Measurements from ENCODE around the gene DOCK2.
A peak's percentile ranks its signal among the peaks of the same experiment; 100 is the strongest.

DOCK2 gene

DNA sequence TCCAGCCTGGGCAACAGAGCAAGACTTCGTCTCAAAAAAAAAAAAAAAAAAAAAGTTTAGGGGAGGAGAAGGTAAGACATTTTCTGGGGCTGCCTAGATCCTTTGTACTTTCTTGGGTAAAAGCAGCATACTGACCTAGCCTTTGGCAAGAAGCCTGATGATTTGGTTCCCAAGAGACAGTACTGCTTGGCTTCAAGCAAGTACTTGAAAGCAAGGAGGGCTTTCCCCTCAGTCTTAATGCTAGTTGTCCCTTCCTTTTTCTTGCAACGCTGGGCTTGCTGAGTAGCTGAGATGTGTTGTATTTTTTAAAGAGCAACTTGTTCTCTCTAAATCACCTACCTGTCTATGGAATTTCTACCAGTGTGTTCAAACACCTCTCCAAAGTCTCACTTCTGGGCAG is 267.0 kb downstream of the DOCK2 start (continued):
- TF ChIP-seq ZNF843 (tag by site-specific recombination; IDR thresholded peaks at IDR 0.05) (no peak), INSM2 (tag by site-specific recombination; IDR thresholded peaks at IDR 0.05) (no peak), ZNF394 (tag by site-specific recombination; IDR thresholded peaks at IDR 0.05; ENCODE audit: borderline replicate concordance) (no peak), ZNF114 (tag by site-specific recombination; IDR thresholded peaks at IDR 0.05) (no peak)

DNA sequence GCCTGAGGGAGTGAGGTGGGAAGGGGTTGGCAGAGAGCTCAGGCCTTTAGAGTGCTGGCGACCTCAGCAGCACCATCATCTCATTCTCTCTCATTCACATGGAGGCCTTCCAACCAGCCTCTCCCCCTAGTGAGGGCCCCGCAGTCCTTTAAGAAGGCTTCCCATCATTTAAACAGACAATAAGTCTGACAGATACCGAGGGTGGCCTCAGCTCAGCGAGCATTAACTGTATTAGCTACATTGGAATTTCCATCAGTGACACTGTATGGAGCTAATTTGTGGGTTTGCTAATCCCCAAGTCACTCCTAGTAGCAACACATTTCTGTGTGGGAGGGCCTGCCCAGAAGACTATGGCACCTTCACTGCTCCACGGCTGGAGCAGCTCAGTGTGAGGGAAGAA is 267.4 kb downstream of the DOCK2 start:
- Histone ChIP-seq H3K4me1 (ENCODE audit: control insufficient read depth, insufficient read depth, low read length) (no peaks in the 10 kb centered on the region), H3K9me3 (ENCODE audit: control insufficient read depth, insufficient read depth, low read depth, low read length) (no peaks in the 10 kb centered on the region), H3K27ac (ENCODE audit: extremely low read depth, low read depth, low read length) (no peak overlapping the region), H3K36me3 (ENCODE audit: control insufficient read depth in 2 of 2, insufficient read depth in 1 of 2, low read length in 2 of 2) (no peaks in the 10 kb centered on the region), H3K4me3 (ENCODE audit: low read depth, low read length) (no peak overlapping the region)
- 0 out of 2 replicates have a peak, but pooled peaks have one; percentile 11 for TF ChIP-seq OSR2 (tag by site-specific recombination; IDR thresholded peaks at IDR 0.05)
- no peak for TF ChIP-seq ZNF341 (tag by site-specific recombination; IDR thresholded peaks at IDR 0.05; ENCODE audit: low read depth)
- 0 out of 2 replicates have a peak, but pooled peaks have one; percentile 20 for TF ChIP-seq ZFHX2 (tag by site-specific recombination; conservative IDR thresholded peaks at IDR 0.05)
- ChIA-PET CTCF (interaction anchor here (1.2 kb wide), 1 partner anchor 17 kb away, joined by 6 read pairs; no protein-coding TSS in a partner anchor), POLR2A (no interaction called here)

DNA sequence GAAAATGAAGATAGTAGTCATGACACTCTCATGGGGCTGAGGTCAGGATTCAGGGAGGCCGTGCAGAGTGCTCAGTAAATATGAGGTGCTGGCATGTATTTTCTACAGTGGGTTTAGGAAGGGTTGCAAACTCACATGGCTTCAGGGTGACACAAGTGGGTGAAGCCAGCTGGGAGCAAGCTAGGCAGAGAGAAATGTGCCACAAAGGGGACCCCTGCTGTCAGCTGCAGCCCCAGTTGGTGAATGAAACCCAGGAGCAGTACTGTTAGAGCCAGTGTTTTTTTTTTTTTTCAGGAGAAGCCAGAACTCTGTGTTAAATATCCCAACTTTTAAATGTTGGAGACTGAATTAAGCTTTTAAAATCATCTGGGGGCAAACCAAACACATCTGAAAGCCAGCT is 267.9 kb downstream of the DOCK2 start:
- ChIA-PET POLR2A (no interaction called here), CTCF (interaction anchor here (1.2 kb wide), 1 partner anchor 18 kb away, joined by 6 read pairs; no protein-coding TSS in a partner anchor)
- no peaks in the 10 kb centered on the region for H3K9me3 ChIP-seq (ENCODE audit: control insufficient read depth, insufficient read depth, low read depth, low read length)
- no peaks in the 10 kb centered on the region for H3K36me3 ChIP-seq (ENCODE audit: control insufficient read depth in 2 of 2, insufficient read depth in 1 of 2, low read length in 2 of 2)
- H3K4me3 ChIP-seq (ENCODE audit: low read depth, low read length) = no peak overlapping the region
- no peaks in the 10 kb centered on the region for H3K4me1 ChIP-seq (ENCODE audit: control insufficient read depth, insufficient read depth, low read length)
- TF ChIP-seq ZNF768 (tag by site-specific recombination; IDR thresholded peaks at IDR 0.05) (no peak), ZFHX2 (tag by site-specific recombination; conservative IDR thresholded peaks at IDR 0.05) (no peak), ZNF274 (IDR thresholded peaks at IDR 0.05; ENCODE audit: low read length) (no peak), ZNF274 (tag by site-specific recombination; IDR thresholded peaks at IDR 0.05; ENCODE audit: borderline replicate concordance) (no peak), ZNF426 (tag by site-specific recombination; IDR thresholded peaks at IDR 0.05) (no peak), ZNF184 (tag by site-specific recombination; IDR thresholded peaks at IDR 0.05) (no peak), ZFP41 (tag by site-specific recombination; IDR thresholded peaks at IDR 0.05; ENCODE audit: borderline replicate concordance) (no peak), ZNF366 (tag by site-specific recombination; conservative IDR thresholded peaks at IDR 0.05) (no peak), REPIN1 (tag by site-specific recombination; IDR thresholded peaks at IDR 0.05; ENCODE audit: low read depth) (no peak), HOXA7 (CRISPR knock-in tag; IDR thresholded peaks at IDR 0.05; ENCODE audit: borderline replicate concordance) (no peak), ZNF596 (tag by site-specific recombination; IDR thresholded peaks at IDR 0.05) (no peak), FEZF1 (tag by site-specific recombination; IDR thresholded peaks at IDR 0.05) (no peak), ZBTB20 (tag by site-specific recombination; IDR thresholded peaks at IDR 0.05) (no peak), ZFP3 (tag by site-specific recombination; IDR thresholded peaks at IDR 0.05; ENCODE audit: low read depth) (no peak), HOXC10 (CRISPR knock-in tag; IDR thresholded peaks at IDR 0.05) (no peak)
- TF ChIP-seq, protein P1, sequence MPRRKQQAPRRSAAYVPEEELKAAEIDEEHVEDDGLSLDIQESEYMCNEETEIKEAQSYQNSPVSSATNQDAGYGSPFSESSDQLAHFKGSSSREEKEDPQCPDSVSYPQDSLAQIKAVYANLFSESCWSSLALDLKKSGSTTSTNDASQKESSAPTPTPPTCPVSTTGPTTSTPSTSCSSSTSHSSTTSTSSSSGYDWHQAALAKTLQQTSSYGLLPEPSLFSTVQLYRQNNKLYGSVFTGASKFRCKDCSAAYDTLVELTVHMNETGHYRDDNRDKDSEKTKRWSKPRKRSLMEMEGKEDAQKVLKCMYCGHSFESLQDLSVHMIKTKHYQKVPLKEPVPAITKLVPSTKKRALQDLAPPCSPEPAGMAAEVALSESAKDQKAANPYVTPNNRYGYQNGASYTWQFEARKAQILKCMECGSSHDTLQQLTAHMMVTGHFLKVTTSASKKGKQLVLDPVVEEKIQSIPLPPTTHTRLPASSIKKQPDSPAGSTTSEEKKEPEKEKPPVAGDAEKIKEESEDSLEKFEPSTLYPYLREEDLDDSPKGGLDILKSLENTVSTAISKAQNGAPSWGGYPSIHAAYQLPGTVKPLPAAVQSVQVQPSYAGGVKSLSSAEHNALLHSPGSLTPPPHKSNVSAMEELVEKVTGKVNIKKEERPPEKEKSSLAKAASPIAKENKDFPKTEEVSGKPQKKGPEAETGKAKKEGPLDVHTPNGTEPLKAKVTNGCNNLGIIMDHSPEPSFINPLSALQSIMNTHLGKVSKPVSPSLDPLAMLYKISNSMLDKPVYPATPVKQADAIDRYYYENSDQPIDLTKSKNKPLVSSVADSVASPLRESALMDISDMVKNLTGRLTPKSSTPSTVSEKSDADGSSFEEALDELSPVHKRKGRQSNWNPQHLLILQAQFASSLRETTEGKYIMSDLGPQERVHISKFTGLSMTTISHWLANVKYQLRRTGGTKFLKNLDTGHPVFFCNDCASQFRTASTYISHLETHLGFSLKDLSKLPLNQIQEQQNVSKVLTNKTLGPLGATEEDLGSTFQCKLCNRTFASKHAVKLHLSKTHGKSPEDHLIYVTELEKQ (tag by site-specific recombination; IDR thresholded peaks at IDR 0.05; ENCODE audit: borderline replicate concordance) = no peak
- TF ChIP-seq, protein P2, sequence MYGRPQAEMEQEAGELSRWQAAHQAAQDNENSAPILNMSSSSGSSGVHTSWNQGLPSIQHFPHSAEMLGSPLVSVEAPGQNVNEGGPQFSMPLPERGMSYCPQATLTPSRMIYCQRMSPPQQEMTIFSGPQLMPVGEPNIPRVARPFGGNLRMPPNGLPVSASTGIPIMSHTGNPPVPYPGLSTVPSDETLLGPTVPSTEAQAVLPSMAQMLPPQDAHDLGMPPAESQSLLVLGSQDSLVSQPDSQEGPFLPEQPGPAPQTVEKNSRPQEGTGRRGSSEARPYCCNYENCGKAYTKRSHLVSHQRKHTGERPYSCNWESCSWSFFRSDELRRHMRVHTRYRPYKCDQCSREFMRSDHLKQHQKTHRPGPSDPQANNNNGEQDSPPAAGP (tag by site-specific recombination; IDR thresholded peaks at IDR 0.05) = no peak
- TF ChIP-seq, protein P3, sequence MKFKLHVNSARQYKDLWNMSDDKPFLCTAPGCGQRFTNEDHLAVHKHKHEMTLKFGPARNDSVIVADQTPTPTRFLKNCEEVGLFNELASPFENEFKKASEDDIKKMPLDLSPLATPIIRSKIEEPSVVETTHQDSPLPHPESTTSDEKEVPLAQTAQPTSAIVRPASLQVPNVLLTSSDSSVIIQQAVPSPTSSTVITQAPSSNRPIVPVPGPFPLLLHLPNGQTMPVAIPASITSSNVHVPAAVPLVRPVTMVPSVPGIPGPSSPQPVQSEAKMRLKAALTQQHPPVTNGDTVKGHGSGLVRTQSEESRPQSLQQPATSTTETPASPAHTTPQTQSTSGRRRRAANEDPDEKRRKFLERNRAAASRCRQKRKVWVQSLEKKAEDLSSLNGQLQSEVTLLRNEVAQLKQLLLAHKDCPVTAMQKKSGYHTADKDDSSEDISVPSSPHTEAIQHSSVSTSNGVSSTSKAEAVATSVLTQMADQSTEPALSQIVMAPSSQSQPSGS (tag by site-specific recombination; IDR thresholded peaks at IDR 0.05; ENCODE audit: low read depth) = no peak
- H3K27ac ChIP-seq (ENCODE audit: extremely low read depth, low read depth, low read length) = no peak overlapping the region

Measured in HEK293 (cell line).